GM12878 (cell line): ENCODE measurements around the gene CHAF1A.

Experiments
- ASH2L ChIP-seq: fragments of 300-600, 200-600 bp; sonication (generic); IDR thresholded peaks from 2 replicates; pipeline ENCODE4 v1.6.1; 2017; ENCODE audit warnings: low read depth, mild to moderate bottlenecking, borderline replicate concordance
- CBX3 ChIP-seq: fragments of 200-600 bp; sonication (generic); IDR thresholded peaks from 2 replicates; pipeline ENCODE4 v1.6.1; 2016; ENCODE audit warnings: low read depth, borderline replicate concordance
- CTCF ChIP-seq, 3 experiments: IDR thresholded peaks in 2 of 3; conservative IDR thresholded peaks in 1 of 3; 2 replicates each; pipeline ENCODE4 v1.5.1; 2011; ENCODE audit warnings: low read depth in 3 of 3, low read length in 3 of 3, mild to moderate bottlenecking in 3 of 3, control low read depth in 2 of 3, moderate library complexity in 2 of 3, inconsistent platforms in 1 of 3, mixed read lengths in 1 of 3; ENCODE audit not compliant: control insufficient read depth in 2 of 3, insufficient read depth in 1 of 3; ENCODE audit errors: extremely low read depth in 1 of 3
- ESRRA ChIP-seq: IDR thresholded peaks from 2 replicates; pipeline ENCODE4 v1.6.1; 2012; ENCODE audit warnings: mild to moderate bottlenecking, low read length, improper control_type of control experiment
- ETV6 ChIP-seq, 2 experiments: fragments of 450-650 bp in 1 of 2; IDR thresholded peaks in 1 of 2; conservative IDR thresholded peaks in 1 of 2; 2 replicates each; pipeline ENCODE4 v1.6.1; 2014; ENCODE audit warnings: antibody characterized with exemption in 1 of 2, borderline replicate concordance in 1 of 2, low read depth in 1 of 2, mild to moderate bottlenecking in 1 of 2, moderate library complexity in 1 of 2
- NBN ChIP-seq: fragments of 450-650 bp; IDR thresholded peaks from 2 replicates; pipeline ENCODE4 v1.6.1; 2016
- NFIC ChIP-seq: IDR thresholded peaks from 2 replicates; pipeline ENCODE4 v1.6.1; 2012; ENCODE audit warnings: low read depth, mild to moderate bottlenecking, inconsistent platforms, low read length, moderate library complexity
- RFX5 ChIP-seq: IDR thresholded peaks from 2 replicates; pipeline ENCODE4 v1.6.1; 2011; ENCODE audit warnings: low read depth, low read length, improper control_type of control experiment
- SIN3A ChIP-seq: IDR thresholded peaks from 2 replicates; pipeline ENCODE4 v1.6.1; 2012; ENCODE audit warnings: low read depth, low read length, improper control_type of control experiment
- SUPT20H ChIP-seq: IDR thresholded peaks from 2 replicates; pipeline ENCODE4 v1.6.1; 2011; ENCODE audit warnings: low read depth, mild to moderate bottlenecking, low read length, moderate library complexity, borderline replicate concordance; ENCODE audit not compliant: control insufficient read depth
- YY1 ChIP-seq: IDR thresholded peaks from 2 replicates; pipeline ENCODE4 v1.6.1; 2011; ENCODE audit warnings: low read depth, mild to moderate bottlenecking, low read length
- ZNF274 ChIP-seq: IDR thresholded peaks from one replicate; pipeline ENCODE4 v1.8.0; 2011; ENCODE audit not compliant: insufficient read length, insufficient read depth

GRCh38 chr19:4405977-4406376 is 3.5 kb downstream of the CHAF1A start:
- no peak for TF ChIP-seq CTCF (IDR thresholded peaks at IDR 0.05 in 2 of 3, conservative IDR thresholded peaks at IDR 0.05 in 1 of 3; ENCODE audit: control insufficient read depth in 2 of 3, extremely low read depth in 1 of 3, insufficient read depth in 1 of 3, low read depth in 3 of 3, low read length in 3 of 3)
- no peak for TF ChIP-seq NBN
- no peak for TF ChIP-seq CBX3
- no peak for TF ChIP-seq NFIC
- no peak for TF ChIP-seq RFX5
- no peak for TF ChIP-seq SIN3A
- no peak for TF ChIP-seq ETV6 (conservative IDR thresholded peaks at IDR 0.05 in 1 of 2, IDR thresholded peaks at IDR 0.05 in 1 of 2; ENCODE audit: borderline replicate concordance in 1 of 2, low read depth in 1 of 2)
- TF ChIP-seq ZNF274 = no peak
- no peak for TF ChIP-seq SUPT20H
- TF ChIP-seq ASH2L = no peak
- no peak for TF ChIP-seq ESRRA
- TF ChIP-seq YY1 = no peak
